ENCODE results near the gene ABCB1.
A peak's percentile ranks its signal among the peaks of the same experiment; 100 is the strongest.

Gene ABCB1

GRCh38 chr7:87600130-87601124 lies at the start of gene ABCB1:
TSS of gene ABCB1 (minus strand) at chr7:87600884. CDS start at chr7:87600184, 700 bp downstream.
- DNase-seq (ENCODE audit: low read depth), result peak; percentile 37

GRCh38 chr7:87648316-87648715 lies 47.6 kb upstream of the ABCB1 start:
- no peak for DNase-seq (ENCODE audit: low read depth)

- DNase-seq (ENCODE audit: low read depth), result no peak
Measured at GRCh38 chr7:87645446-87645845, 44.8 kb upstream of the ABCB1 start.

- no peak for DNase-seq (ENCODE audit: low read depth)
Measured at GRCh38 chr7:87635921-87636320, 35.2 kb upstream of the ABCB1 start.

GRCh38 chr7:87628780-87629569 lies 28.3 kb upstream of the ABCB1 start:
- peak; percentile 9 for DNase-seq (ENCODE audit: low read depth)

GRCh38 chr7:87627634-87627994 lies 26.9 kb upstream of the ABCB1 start:
- no peak for DNase-seq (ENCODE audit: low read depth)

GRCh38 chr7:87625101-87625500 lies 24.4 kb upstream of the ABCB1 start:
- no peak for DNase-seq (ENCODE audit: low read depth)

GRCh38 chr7:87624628-87625027 lies 23.9 kb upstream of the ABCB1 start:
- DNase-seq (ENCODE audit: low read depth), result no peak

GRCh38 chr7:87615197-87615596 lies 14.5 kb upstream of the ABCB1 start:
- DNase-seq (ENCODE audit: low read depth), result no peak

GRCh38 chr7:87609916-87610315 lies 9.2 kb upstream of the ABCB1 start:
- no peak for DNase-seq (ENCODE audit: low read depth)

GRCh38 chr7:87608431-87608830 lies 7.7 kb upstream of the ABCB1 start:
- DNase-seq (ENCODE audit: low read depth), result no peak

GRCh38 chr7:87604264-87604663 lies 3.6 kb upstream of the ABCB1 start:
- no peak for DNase-seq (ENCODE audit: low read depth)

GRCh38 chr7:87599336-87599735 lies 1.3 kb downstream of the ABCB1 start:
- DNase-seq (ENCODE audit: low read depth), result peak; percentile 27

- DNase-seq (ENCODE audit: low read depth), result no peak
Measured at GRCh38 chr7:87598234-87599009, 2.3 kb downstream of the ABCB1 start.

- no peak for DNase-seq (ENCODE audit: low read depth)
Measured at GRCh38 chr7:87596696-87597095, 4.0 kb downstream of the ABCB1 start.

GRCh38 chr7:87596136-87596535 lies 4.5 kb downstream of the ABCB1 start:
- no peak for DNase-seq (ENCODE audit: low read depth)

- DNase-seq (ENCODE audit: low read depth), result no peak
Measured at GRCh38 chr7:87592300-87592699, 8.4 kb downstream of the ABCB1 start.

- DNase-seq (ENCODE audit: low read depth), result no peak
Measured at GRCh38 chr7:87591211-87591610, 9.5 kb downstream of the ABCB1 start.

GRCh38 chr7:87590578-87590977 lies 10.1 kb downstream of the ABCB1 start:
- DNase-seq (ENCODE audit: low read depth), result no peak

- DNase-seq (ENCODE audit: low read depth), result no peak
Measured at GRCh38 chr7:87589631-87590030, 11.1 kb downstream of the ABCB1 start.

GRCh38 chr7:87581723-87582122 lies 19.0 kb downstream of the ABCB1 start:
- DNase-seq (ENCODE audit: low read depth), result no peak

GRCh38 chr7:87580636-87581035 lies 20.0 kb downstream of the ABCB1 start:
- no peak for DNase-seq (ENCODE audit: low read depth)

Measured in activated T-cell treated with anti-CD3 and anti-CD28 coated beads for 48 hours (primary cell).